ENCODE data around the gene ATG5. TPM values are rescaled to one million over a fixed set of nuclear protein-coding genes. Genes with fewer than 3 reads are reported as not detected.

The ATG5 gene
- total RNA-seq, 4 donors from 2014 or later = 26.1 to 43.3 (median 30.6) TPM

DNA sequence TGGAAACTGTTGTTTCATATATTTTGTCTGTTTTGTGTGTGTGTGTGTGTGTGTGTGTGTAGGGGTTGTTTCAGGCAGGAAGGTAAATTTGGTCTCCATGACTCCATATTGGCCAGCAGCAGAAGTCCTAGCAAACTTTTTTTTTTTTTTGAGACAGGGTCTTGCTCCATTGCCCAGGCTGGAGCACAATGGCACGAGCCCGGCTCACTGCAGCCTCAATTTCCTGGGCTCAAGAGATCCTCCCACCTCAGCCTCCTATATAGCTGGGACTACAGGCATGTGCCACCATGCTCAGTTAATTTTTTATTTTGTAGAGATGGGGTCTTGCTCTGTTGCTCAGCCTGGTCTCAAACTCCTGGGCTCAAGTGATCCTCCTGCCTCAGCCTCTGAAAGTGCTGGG lies 163.7 kb downstream of the ATG5 start:
- H3K27ac ChIP-seq = no peak overlapping the region
- no peak for TF ChIP-seq POLR2A (IDR thresholded peaks at IDR 0.05)
- TF ChIP-seq POLR2AphosphoS5 (IDR thresholded peaks at IDR 0.05) = no peak
- TF ChIP-seq CTCF (IDR thresholded peaks at IDR 0.05) = no peak
- no peak for TF ChIP-seq EP300 (IDR thresholded peaks at IDR 0.05)
- H3K4me1 ChIP-seq = no peaks in the 10 kb centered on the region
- H3K27me3 ChIP-seq = no peaks in the 10 kb centered on the region
- H3K9me3 ChIP-seq = no peaks in the 10 kb centered on the region
- 93% methylated on average over 2 of the region's 2 CpGs; no CpG with 5 or more reads in 1 of the 2 donors for WGBS, 2 donors (ENCODE audit: low coverage in 1 of 2)
- H3K36me3 ChIP-seq = no peaks in the 10 kb centered on the region
- ATAC-seq = no peak
- H3K4me3 ChIP-seq = no peak overlapping the region

- Histone ChIP-seq H3K4me1 (no peaks in the 10 kb centered on the region), H3K27me3 (no peaks in the 10 kb centered on the region), H3K4me3 (no peak overlapping the region), H3K9me3 (no peaks in the 10 kb centered on the region), H3K27ac (no peak overlapping the region), H3K36me3 (no peaks in the 10 kb centered on the region)
- 90 to 100% methylated on average over 2 to 3 of the region's 3 CpGs for WGBS, 2 donors (ENCODE audit: low coverage in 1 of 2)
- ATAC-seq = no peak
- TF ChIP-seq POLR2A (IDR thresholded peaks at IDR 0.05) = no peak
- TF ChIP-seq POLR2AphosphoS5 (IDR thresholded peaks at IDR 0.05) = no peak
- TF ChIP-seq EP300 (IDR thresholded peaks at IDR 0.05) = no peak
- TF ChIP-seq CTCF (IDR thresholded peaks at IDR 0.05) = no peak
Measured at GRCh38 chr6:106161311-106161874, 164.2 kb downstream of the ATG5 start.

- Histone ChIP-seq H3K9me3 (no peaks in the 10 kb centered on the region), H3K4me3 (no peak overlapping the region), H3K27ac (no peak overlapping the region), H3K36me3 (no peaks in the 10 kb centered on the region), H3K27me3 (no peaks in the 10 kb centered on the region), H3K4me1 (no peaks in the 10 kb centered on the region)
- WGBS, 2 donors (ENCODE audit: low coverage in 1 of 2) = no CpG with 5 or more reads among the region's 3 CpGs
- no peak for ATAC-seq
- no peak for TF ChIP-seq CTCF (IDR thresholded peaks at IDR 0.05)
- TF ChIP-seq POLR2A (IDR thresholded peaks at IDR 0.05) = no peak
- TF ChIP-seq POLR2AphosphoS5 (IDR thresholded peaks at IDR 0.05) = no peak
- no peak for TF ChIP-seq EP300 (IDR thresholded peaks at IDR 0.05)
Measured at GRCh38 chr6:106160189-106160588, 165.4 kb downstream of the ATG5 start.

GRCh38 chr6:106159531-106159940 lies 166.0 kb downstream of the ATG5 start:
- 81% methylated on average over 3 of the region's 5 CpGs; no CpG with 5 or more reads in 1 of the 2 donors for WGBS, 2 donors (ENCODE audit: low coverage in 1 of 2)
- no peaks in the 10 kb centered on the region for H3K9me3 ChIP-seq
- no peak overlapping the region for H3K4me3 ChIP-seq
- H3K4me1 ChIP-seq = no peaks in the 10 kb centered on the region
- ATAC-seq = no peak
- no peaks in the 10 kb centered on the region for H3K27me3 ChIP-seq
- TF ChIP-seq POLR2A (IDR thresholded peaks at IDR 0.05) = no peak
- TF ChIP-seq POLR2AphosphoS5 (IDR thresholded peaks at IDR 0.05) = no peak
- TF ChIP-seq CTCF (IDR thresholded peaks at IDR 0.05) = no peak
- no peak for TF ChIP-seq EP300 (IDR thresholded peaks at IDR 0.05)
- H3K36me3 ChIP-seq = no peaks in the 10 kb centered on the region
- H3K27ac ChIP-seq = no peak overlapping the region

DNA sequence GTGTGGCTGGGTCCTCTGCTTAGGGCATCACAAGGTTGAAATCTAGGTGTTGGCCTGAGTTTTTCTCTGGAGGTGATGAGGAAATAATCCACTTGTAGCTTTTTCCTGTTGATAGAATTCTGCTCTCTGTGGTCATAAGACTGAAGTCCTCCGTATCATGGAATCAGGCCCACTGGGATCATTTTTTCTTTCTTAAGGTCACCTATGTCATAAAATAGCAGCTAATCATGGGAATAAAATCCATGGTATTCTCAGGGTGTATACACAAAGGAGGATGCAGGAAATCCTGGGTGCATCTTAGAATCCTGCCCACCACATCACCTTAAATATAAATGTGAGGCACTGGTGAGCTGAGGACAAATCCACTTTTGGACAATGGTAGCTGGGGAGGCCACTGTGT lies 166.7 kb downstream of the ATG5 start:
- no peak overlapping the region for H3K27ac ChIP-seq
- WGBS, 2 donors (ENCODE audit: low coverage in 1 of 2) = 80 to 100% methylated on average over 1 of the region's 1 CpG
- H3K4me1 ChIP-seq = no peaks in the 10 kb centered on the region
- no peak overlapping the region for H3K4me3 ChIP-seq
- TF ChIP-seq EP300 (IDR thresholded peaks at IDR 0.05) (no peak), CTCF (IDR thresholded peaks at IDR 0.05) (no peak), POLR2AphosphoS5 (IDR thresholded peaks at IDR 0.05) (no peak), POLR2A (IDR thresholded peaks at IDR 0.05) (no peak)
- no peaks in the 10 kb centered on the region for H3K36me3 ChIP-seq
- ATAC-seq = no peak
- no peaks in the 10 kb centered on the region for H3K9me3 ChIP-seq
- H3K27me3 ChIP-seq = no peaks in the 10 kb centered on the region
